Esophagus squamous epithelium (tissue), 5 donors: ENCODE data around the gene CDC42BPA. TPM values are rescaled to one million over a fixed set of nuclear protein-coding genes. Genes with fewer than 3 reads are reported as not detected.

Experiments
- DNase-seq: peaks from one replicate; lab custom pipeline; 2025; lab: John Stamatoyannopoulos, UW
- H3K27ac ChIP-seq, 4 donors: fragments of 200-600 bp; sonication (generic); one replicate each; pipeline ENCODE4 v1.5.1; 2016 to 2019; ENCODE audit warnings: mild to moderate bottlenecking in 1 of 4
- H3K27me3 ChIP-seq, 4 donors: fragments of 200-600 bp; sonication (generic); 1 replicate in 3 of 4; 2 replicates in 1 of 4; pipeline versions ENCODE4 v1.5.1 to v1.6.0; 2017 to 2021; ENCODE audit warnings: antibody characterized with exemption in 1 of 4
- H3K36me3 ChIP-seq, 3 donors: fragments of 200-600 bp; sonication (generic); one replicate each; pipeline ENCODE4 v1.5.1; 2016 to 2019
- H3K4me1 ChIP-seq, 3 donors: fragments of 200-600 bp; sonication (generic); one replicate each; pipeline ENCODE4 v1.5.1; 2017 to 2019
- H3K4me3 ChIP-seq, 4 donors: fragments of 200-600 bp; sonication (generic); 1 replicate in 3 of 4; 2 replicates in 1 of 4; pipeline ENCODE4 v1.5.1; 2016 to 2019; ENCODE audit warnings: mild to moderate bottlenecking in 2 of 4, moderate library complexity in 1 of 4
- H3K9me3 ChIP-seq, 3 donors: fragments of 200-600 bp; sonication (generic); one replicate each; pipeline ENCODE4 v1.5.1; 2016 to 2019
- CTCF ChIP-seq, 6 experiments: fragments of 450-650 bp in 4 of 6; fragments of 200-600 bp in 2 of 6; sonication (generic) in 2 of 6; IDR thresholded peaks; one replicate each; pipeline ENCODE4 v1.5.1; 2016 to 2019; ENCODE audit warnings: antibody characterized with exemption in 6 of 6, mild to moderate bottlenecking in 4 of 6, moderate library complexity in 4 of 6
- POLR2A ChIP-seq, 4 donors: fragments of 450-650 bp; IDR thresholded peaks; one replicate each; pipeline ENCODE4 v1.6.1; 2017; ENCODE audit warnings: antibody characterized with exemption in 4 of 4, mild to moderate bottlenecking in 4 of 4, moderate library complexity in 3 of 4
- WGBS, 2 donors: methylation state at CpG; one replicate each; pipeline ENCODE4 v1.1.5; 2018; 5-methylcytosine and 5-hydroxymethylcytosine counted together
- intact Hi-C: fragments of 100-400 bp; cut with DNase I; formaldehyde crosslinking; loops from one replicate; pipeline ENCODE4 v1.15.0; 2022
- small RNA-seq, 4 donors: library from RNA; depleted of rRNA; stranded (forward); fragments of <200 nt; gene quantifications; one replicate each; pipeline ENCODE3, GENCODE V24; 2016
- total RNA-seq, 4 donors: library from RNA; depleted of rRNA; stranded (reverse); fragments of >200 nt; gene quantifications; one replicate each; pipeline ENCODE4 v1.1.0, GENCODE V29; 2016
- donor health status: DM: yes; HTN: yes; CAD: no.

CDC42BPA gene
- total RNA-seq, 4 donors from 2014 or later, result 4.3 to 33.6 (median 17.2) TPM

- no peaks in the 10 kb centered on the region for H3K27me3 ChIP-seq
- H3K27ac ChIP-seq, result peak overlapping the region in 1 of 4 donors; percentile 13
- DNase-seq, result no peak
- H3K4me3 ChIP-seq, result peak overlapping the region in 1 of 4 donors; percentile 9
- intact Hi-C loops, result no loop called here
- no peaks in the 10 kb centered on the region for H3K36me3 ChIP-seq
- 71 to 74% methylated on average over 3 of the region's 3 CpGs for WGBS, 2 donors
- H3K9me3 ChIP-seq, result no peaks in the 10 kb centered on the region
- H3K4me1 ChIP-seq, result peaks cover 20 to 82% (median 36%) of the 10 kb centered on the region in 3 donors
- TF ChIP-seq POLR2A (IDR thresholded peaks at IDR 0.05) (no peak), CTCF (IDR thresholded peaks at IDR 0.05) (no peak)
These were observed 375.9 kb downstream of the CDC42BPA start for GRCh38 chr1:226942392-226942791.

- no peaks in the 10 kb centered on the region for H3K36me3 ChIP-seq
- peak overlapping the region; percentile 83 to 92 (median 88) for H3K4me3 ChIP-seq
- peak overlapping the region; percentile 83 to 99 (median 96) for H3K27ac ChIP-seq
- H3K27me3 ChIP-seq, result no peaks in the 10 kb centered on the region
- WGBS, 2 donors, result 22 to 39% methylated on average over 4 to 6 of the region's 6 CpGs
- H3K4me1 ChIP-seq, result peaks cover 20 to 68% (median 31%) of the 10 kb centered on the region in 3 donors
- no peak for TF ChIP-seq POLR2A (IDR thresholded peaks at IDR 0.05)
- TF ChIP-seq CTCF (IDR thresholded peaks at IDR 0.05), result no peak
- H3K9me3 ChIP-seq, result no peaks in the 10 kb centered on the region
- intact Hi-C loops, result no loop called here
- no peak for DNase-seq
These were observed 377.6 kb downstream of the CDC42BPA start for GRCh38 chr1:226940806-226941067.

DNA sequence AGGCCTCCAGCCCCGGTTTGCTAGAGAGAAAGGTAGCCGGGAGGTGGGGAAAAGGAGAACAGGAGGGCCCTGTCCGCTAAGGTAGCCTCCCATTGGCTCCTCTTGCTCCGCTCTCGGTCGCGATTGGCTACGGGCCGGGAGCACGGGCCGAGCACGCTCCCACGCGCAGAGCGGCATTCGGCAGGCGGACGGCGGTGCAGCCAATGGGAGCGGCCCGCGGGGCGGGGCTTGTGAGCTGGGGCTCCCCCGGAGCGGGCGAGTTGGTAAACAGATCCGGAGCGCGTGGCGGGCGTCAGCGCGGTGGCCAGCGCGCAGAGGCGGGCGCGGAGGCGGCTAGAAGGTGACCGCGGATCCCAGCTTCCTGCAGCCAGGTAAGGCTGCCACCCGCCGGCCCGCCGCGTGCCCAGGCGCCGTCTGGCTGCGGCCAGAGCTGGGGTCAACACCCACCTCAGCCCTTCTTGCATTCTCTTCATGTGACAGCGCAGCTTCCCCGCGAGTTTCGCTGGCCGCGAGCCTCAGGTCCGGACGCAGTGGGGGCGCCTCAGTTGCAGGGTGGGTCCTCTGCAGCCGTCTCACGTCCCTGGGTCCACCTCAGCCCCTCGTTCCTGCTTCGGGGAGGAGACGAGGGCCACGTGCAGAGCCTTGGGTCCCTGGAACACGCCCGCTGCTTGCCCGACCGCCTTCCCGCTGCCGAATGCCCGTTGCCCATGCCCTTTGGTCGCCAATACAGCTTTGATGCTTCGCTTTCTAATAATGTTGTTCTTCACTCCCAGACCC is 378.1 kb downstream of the CDC42BPA start, which contains the start of gene COQ8A:
TSS of gene COQ8A (plus strand) at position 266 of the 777 bp plus-strand sequence. CDS start 21,092 bp downstream, outside the sequence.
- peak; percentile 96 for DNase-seq
- Histone ChIP-seq H3K27ac (peak within 1 kb of the TSS; percentile 95 to 99 (median 96)), H3K27me3 (no peaks in the 10 kb centered on the region), H3K4me1 (peaks cover 20 to 63% (median 31%) of the 10 kb centered on the region in 3 donors), H3K9me3 (peaks cover 0 to under 1% (median under 1%) of the 10 kb centered on the region in 3 donors), H3K36me3 (no peaks in the 10 kb centered on the region), H3K4me3 (peak within 1 kb of the TSS; percentile 83 to 92 (median 88))
- TF ChIP-seq POLR2A (IDR thresholded peaks at IDR 0.05) (no peak), CTCF (IDR thresholded peaks at IDR 0.05) (no peak)
- 0% methylated on average over 21 to 23 of the region's 73 CpGs for WGBS, 2 donors
- intact Hi-C loops, result no loop called here

Small RNA genes within 50 kb of the gene (small RNA-seq; reads per million reads assigned to genes)
- gene AL353689.1, result 0 reads per million in 4 donors

Other genes with a start within 250 kb of the CDC42BPA start
- 1 to 10 TPM; 1.5 to 7.6 (median 3.2) TPM for gene ZNF678, start 245.1 kb upstream of the CDC42BPA start, total RNA-seq